GM10266 (cell line): ENCODE results near the gene NPBWR2.

Experiments
- DNase-seq: peaks from one replicate; pipeline ENCODE4 v3.0.0; 2012; ENCODE audit errors: extremely low spot score
- TF ChIP-seq, protein P1 (sequence below): IDR thresholded peaks from 2 replicates; pipeline ENCODE4 v1.5.1; 2012; ENCODE audit warnings: mild to moderate bottlenecking, low read depth; ENCODE audit not compliant: control insufficient read depth, insufficient read depth; ENCODE audit errors: missing control alignments

The NPBWR2 gene

DNA sequence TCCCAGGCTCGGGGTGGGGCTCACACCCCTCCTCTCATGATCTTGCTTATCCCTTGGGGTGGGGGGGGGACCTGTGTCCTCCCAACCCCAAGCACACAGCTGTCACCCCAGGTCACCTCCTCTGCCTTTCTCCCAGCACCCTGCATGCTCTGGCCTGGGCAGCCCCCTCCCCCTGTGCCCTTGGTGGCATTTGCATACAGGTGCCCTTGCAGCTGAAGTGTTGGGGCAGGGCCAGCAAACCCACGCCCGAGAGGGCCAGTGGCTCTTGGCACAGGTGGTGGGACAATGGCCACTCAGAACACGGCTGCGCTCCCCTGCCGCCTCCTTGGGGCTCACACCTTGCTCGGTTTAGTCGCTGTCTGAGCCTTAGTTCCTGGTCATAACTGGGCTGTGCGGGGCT is 45.5 kb upstream of the NPBWR2 start:
- no peak for DNase-seq
- TF ChIP-seq, protein P1, sequence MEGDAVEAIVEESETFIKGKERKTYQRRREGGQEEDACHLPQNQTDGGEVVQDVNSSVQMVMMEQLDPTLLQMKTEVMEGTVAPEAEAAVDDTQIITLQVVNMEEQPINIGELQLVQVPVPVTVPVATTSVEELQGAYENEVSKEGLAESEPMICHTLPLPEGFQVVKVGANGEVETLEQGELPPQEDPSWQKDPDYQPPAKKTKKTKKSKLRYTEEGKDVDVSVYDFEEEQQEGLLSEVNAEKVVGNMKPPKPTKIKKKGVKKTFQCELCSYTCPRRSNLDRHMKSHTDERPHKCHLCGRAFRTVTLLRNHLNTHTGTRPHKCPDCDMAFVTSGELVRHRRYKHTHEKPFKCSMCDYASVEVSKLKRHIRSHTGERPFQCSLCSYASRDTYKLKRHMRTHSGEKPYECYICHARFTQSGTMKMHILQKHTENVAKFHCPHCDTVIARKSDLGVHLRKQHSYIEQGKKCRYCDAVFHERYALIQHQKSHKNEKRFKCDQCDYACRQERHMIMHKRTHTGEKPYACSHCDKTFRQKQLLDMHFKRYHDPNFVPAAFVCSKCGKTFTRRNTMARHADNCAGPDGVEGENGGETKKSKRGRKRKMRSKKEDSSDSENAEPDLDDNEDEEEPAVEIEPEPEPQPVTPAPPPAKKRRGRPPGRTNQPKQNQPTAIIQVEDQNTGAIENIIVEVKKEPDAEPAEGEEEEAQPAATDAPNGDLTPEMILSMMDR: no peak

DNA sequence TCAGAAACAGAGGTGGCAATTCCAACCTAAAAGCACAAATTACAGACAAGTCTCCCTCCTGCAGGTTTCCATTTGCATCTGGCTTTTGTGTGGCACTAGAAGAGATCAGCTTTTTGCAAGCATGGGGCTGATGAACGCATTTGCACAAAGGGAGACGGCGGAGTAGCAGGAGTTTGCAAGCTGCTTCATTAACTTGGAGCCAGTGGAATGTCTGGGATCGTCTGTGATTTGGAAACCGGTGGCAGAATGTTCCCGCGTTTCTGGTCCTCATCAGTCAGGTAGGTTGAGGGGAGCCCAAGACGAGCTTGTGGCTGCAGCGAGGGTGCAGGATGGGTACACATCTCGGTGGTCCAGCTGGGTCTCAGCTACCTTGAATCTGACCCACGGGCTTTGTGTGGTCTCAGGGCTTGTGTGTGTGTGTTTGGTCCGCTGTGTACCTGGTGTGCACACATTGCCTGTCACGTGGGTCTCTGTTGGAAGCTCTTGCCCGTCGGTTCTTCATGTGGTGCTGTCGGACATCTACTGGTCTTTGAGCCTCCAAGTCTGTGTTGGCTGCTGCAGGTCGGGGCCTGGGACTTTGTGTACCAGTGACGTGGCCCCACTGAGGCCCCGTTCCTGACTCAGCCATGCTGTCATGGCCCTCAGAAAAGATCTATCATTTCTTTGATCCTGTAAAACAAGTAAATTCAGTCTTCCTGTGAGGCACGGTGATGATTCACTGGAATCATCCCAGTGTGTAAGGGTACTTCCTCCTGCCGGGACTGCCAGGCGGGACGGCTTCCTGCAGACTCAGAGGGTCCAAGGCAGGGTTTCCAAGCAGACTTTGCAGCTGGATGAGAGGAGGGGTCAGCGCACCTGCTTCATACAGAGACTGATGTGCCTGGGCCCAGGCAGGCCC is 44.5 kb upstream of the NPBWR2 start:
- TF ChIP-seq, protein P1: no peak
- no peak for DNase-seq

DNA sequence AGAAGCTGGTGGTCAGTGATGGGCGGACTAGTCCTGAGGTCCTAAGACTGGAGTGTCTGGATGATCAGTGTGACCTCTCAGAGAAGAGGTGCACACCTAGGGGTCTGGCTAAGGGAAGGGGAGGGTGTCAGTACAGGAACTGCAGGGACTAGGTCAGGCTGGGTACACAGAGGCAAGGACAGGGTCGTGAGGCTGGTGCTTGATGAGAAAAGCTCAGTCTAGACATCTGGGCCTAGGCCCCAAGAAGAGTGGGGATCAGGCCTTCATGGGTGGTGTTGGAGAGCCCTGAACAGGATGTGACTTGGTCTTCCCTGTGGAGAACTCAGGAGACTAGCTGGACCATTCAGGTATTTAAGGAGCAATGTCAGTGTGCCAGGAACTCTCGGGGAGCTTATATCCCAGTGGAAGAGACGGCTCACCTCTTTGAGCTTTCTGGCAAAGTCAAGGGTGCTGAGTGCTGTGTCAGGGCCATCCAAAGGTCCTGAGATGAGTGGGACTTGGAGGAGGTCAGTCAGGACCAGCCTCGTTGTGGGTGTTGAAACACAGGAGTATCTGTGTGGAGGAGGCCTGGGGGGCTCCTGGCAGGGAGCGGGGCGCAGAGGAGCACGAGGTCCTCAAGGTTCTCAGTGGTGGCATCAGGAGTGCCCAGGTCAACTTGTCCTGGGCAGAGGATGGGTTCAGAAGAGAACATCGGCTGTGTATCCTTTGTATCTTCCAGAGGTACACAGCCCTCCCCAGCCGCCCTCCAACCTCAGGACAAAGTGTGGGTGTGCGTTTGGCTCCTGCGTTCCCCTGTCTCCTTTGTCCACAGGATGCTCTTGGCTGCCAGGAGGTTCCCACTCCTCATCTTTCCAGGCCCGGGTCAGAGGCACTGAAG is 43.6 kb upstream of the NPBWR2 start:
- TF ChIP-seq, protein P1: no peak
- no peak for DNase-seq

DNA sequence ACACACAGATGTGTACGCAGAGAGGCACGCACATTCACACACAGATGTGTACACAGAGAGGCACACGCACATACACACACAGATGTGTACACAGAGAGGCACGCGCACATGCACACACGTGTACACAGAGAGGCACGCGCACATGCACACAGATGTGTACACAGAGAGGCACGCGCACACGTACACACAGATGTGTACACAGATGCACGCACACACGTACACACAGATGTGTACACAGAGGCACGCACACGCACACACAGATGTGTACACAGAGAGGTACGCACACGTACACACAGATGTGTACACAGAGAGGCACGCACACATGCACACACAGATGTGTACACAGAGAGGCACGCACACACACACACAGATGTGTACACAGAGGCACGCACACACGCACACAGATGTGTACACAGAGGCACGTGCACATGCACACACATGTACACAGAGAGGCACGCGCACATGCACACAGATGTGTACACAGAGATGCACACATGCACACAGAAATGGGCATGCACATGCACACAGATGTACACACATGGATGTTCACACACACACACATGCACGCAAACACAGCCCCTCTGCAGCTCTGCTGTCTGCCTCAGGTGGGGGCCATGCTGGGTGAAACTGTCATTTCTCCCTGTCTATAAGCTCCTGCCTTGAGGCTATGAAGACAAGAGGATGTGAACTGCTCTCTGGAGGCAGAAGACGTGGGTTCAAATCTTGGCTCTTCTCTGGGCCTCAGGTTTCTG is 42.6 kb upstream of the NPBWR2 start:
- TF ChIP-seq, protein P1: no peak
- no peak for DNase-seq

DNA sequence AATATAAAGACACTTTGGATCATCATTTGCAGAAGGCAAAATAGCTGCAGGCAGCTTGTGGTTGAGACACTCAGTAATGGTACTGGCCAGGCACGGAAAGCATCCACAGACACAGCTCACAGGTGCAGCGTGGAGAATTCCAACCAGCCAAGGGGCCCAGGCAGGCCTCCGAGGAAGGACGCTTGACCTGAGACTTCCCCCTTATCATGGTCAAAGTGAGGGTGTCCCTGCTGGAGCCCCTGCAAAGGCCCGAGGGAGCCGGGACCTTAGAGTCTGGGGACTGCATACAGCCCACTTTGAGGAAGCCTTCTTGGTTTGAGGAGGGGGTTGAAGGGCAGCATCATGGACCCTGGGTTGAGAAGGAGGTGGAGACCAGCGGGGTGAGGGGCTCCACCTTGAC is 41.8 kb upstream of the NPBWR2 start:
- TF ChIP-seq, protein P1: no peak
- no peak for DNase-seq

DNA sequence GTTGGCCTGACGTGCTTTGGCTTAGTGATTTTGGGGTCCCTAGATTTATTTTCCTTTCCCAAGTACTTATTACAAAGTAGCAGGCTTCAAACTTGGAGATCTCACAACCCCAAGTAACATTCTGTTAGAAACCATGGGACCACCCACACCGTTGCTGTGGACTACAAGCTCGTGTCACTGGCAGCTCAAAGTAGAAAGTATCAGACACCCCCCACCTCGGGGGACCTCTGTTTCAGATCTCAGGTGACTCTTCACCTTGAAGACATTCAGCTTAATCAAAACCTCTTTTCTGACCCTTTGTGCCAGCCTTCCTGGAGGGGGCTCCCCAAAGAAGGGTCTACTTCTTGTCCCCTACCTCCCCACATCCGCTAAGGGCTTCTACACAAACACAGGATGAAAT is 41.2 kb upstream of the NPBWR2 start:
- TF ChIP-seq, protein P1: no peak

More for the DNA sequence above, 41.2 kb upstream of the NPBWR2 start:
- DNase-seq: no peak
